Measurements from ENCODE around the gene CNTRL.

GRCh38 chr9:121038804-121039203 is 36.0 kb upstream of the CNTRL start:
- TF ChIP-seq, protein P1, sequence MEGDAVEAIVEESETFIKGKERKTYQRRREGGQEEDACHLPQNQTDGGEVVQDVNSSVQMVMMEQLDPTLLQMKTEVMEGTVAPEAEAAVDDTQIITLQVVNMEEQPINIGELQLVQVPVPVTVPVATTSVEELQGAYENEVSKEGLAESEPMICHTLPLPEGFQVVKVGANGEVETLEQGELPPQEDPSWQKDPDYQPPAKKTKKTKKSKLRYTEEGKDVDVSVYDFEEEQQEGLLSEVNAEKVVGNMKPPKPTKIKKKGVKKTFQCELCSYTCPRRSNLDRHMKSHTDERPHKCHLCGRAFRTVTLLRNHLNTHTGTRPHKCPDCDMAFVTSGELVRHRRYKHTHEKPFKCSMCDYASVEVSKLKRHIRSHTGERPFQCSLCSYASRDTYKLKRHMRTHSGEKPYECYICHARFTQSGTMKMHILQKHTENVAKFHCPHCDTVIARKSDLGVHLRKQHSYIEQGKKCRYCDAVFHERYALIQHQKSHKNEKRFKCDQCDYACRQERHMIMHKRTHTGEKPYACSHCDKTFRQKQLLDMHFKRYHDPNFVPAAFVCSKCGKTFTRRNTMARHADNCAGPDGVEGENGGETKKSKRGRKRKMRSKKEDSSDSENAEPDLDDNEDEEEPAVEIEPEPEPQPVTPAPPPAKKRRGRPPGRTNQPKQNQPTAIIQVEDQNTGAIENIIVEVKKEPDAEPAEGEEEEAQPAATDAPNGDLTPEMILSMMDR (IDR thresholded peaks at IDR 0.05; ENCODE audit: low read depth, low read length, missing input control): no peak
- TF ChIP-seq EGR1 (IDR thresholded peaks at IDR 0.05; ENCODE audit: low read depth in 2 of 2): no peak
- no peak for TF ChIP-seq SP1 (IDR thresholded peaks at IDR 0.05)

All from liver (tissue), 3 donors.